Trophoblast cell (in vitro differentiated cells and primary cell): ENCODE measurements around the gene PARD3B.

Experiments
- DNase-seq, 2 donors: peaks; one replicate each; pipeline ENCODE4 v3.0.0-alpha.2; 2016
- H2AFZ ChIP-seq: 2 replicates; pipeline ENCODE4 v1.6.1; 2013; ENCODE audit warnings: low read length, moderate library complexity, mild to moderate bottlenecking; ENCODE audit not compliant: insufficient read depth, poor library complexity
- H2AK5ac ChIP-seq: 2 replicates; pipeline ENCODE4 v1.6.1; 2013; ENCODE audit warnings: mild to moderate bottlenecking, low read length
- H2BK120ac ChIP-seq: 2 replicates; pipeline ENCODE4 v1.6.1; 2013; ENCODE audit warnings: low read length, mild to moderate bottlenecking, moderate library complexity; ENCODE audit not compliant: insufficient read depth, poor library complexity
- H2BK12ac ChIP-seq: 2 replicates; pipeline ENCODE4 v1.6.1; 2013; ENCODE audit warnings: mild to moderate bottlenecking, low read length, moderate library complexity
- H2BK5ac ChIP-seq: 2 replicates; pipeline ENCODE4 v1.6.1; 2013; ENCODE audit warnings: low read length, low read depth, moderate library complexity, mild to moderate bottlenecking; ENCODE audit not compliant: poor library complexity
- H3K14ac ChIP-seq: 2 replicates; pipeline ENCODE4 v1.6.1; 2013; ENCODE audit warnings: mild to moderate bottlenecking, low read length
- H3K18ac ChIP-seq: 2 replicates; pipeline ENCODE4 v1.6.1; 2013; ENCODE audit warnings: mild to moderate bottlenecking, low read length
- H3K23ac ChIP-seq: 2 replicates; pipeline ENCODE4 v1.6.1; 2013; ENCODE audit warnings: low read length
- H3K27ac ChIP-seq: 2 replicates; pipeline ENCODE4 v1.5.1; 2013; ENCODE audit warnings: low read depth, mild to moderate bottlenecking, inconsistent platforms, low read length, moderate library complexity
- H3K27me3 ChIP-seq: 2 replicates; pipeline ENCODE4 v1.6.1; 2013; ENCODE audit warnings: inconsistent platforms, mild to moderate bottlenecking, low read length, moderate library complexity; ENCODE audit not compliant: insufficient read depth
- H3K36me3 ChIP-seq, 2 experiments: 1 replicate in 1 of 2; 2 replicates in 1 of 2; pipeline ENCODE4 v1.6.1; 2013; ENCODE audit warnings: low read length in 2 of 2, mild to moderate bottlenecking in 2 of 2, moderate library complexity in 1 of 2; ENCODE audit not compliant: insufficient read depth in 2 of 2, control insufficient read depth in 1 of 2
- H3K4ac ChIP-seq: 2 replicates; pipeline ENCODE4 v1.6.1; 2013; ENCODE audit warnings: low read depth, mild to moderate bottlenecking, low read length, moderate library complexity
- H3K4me1 ChIP-seq, 2 experiments: 1 replicate in 1 of 2; 2 replicates in 1 of 2; pipeline ENCODE4 v1.6.1; 2013; ENCODE audit warnings: low read length in 2 of 2, mild to moderate bottlenecking in 2 of 2, moderate library complexity in 1 of 2; ENCODE audit not compliant: insufficient read depth in 2 of 2, control insufficient read depth in 1 of 2
- H3K4me2 ChIP-seq: 2 replicates; pipeline ENCODE4 v1.6.1; 2013; ENCODE audit warnings: inconsistent platforms, mild to moderate bottlenecking, low read length, moderate library complexity
- H3K4me3 ChIP-seq: 2 replicates; pipeline ENCODE4 v1.5.1; 2013; ENCODE audit warnings: mild to moderate bottlenecking, low read depth, low read length, inconsistent platforms
- H3K79me1 ChIP-seq: one replicate; pipeline ENCODE4 v1.6.1; 2013; ENCODE audit warnings: low read length
- H3K79me2 ChIP-seq: 2 replicates; pipeline ENCODE4 v1.6.1; 2013; ENCODE audit warnings: low read length, mild to moderate bottlenecking; ENCODE audit not compliant: control insufficient read depth, insufficient read depth, poor library complexity
- H3K9ac ChIP-seq: 2 replicates; pipeline ENCODE4 v1.6.1; 2013; ENCODE audit warnings: mild to moderate bottlenecking, low read length
- H3K9me3 ChIP-seq: 2 replicates; pipeline ENCODE4 v1.6.1; 2013; ENCODE audit warnings: low read depth, mild to moderate bottlenecking, control low read depth, inconsistent platforms, low read length; ENCODE audit not compliant: insufficient read depth
- H4K12ac ChIP-seq: 2 replicates; pipeline ENCODE4 v1.6.1; 2013; ENCODE audit warnings: low read depth, mild to moderate bottlenecking, low read length, moderate library complexity
- H4K8ac ChIP-seq: 2 replicates; pipeline ENCODE4 v1.6.1; 2013; ENCODE audit warnings: low read depth, mild to moderate bottlenecking, low read length, moderate library complexity
- H4K91ac ChIP-seq: one replicate; pipeline ENCODE4 v1.6.1; 2013; ENCODE audit warnings: low read depth, mild to moderate bottlenecking, low read length, moderate library complexity
- WGBS: extraction: QIAGEN DNeasy Blood & Tissue Kit; methylation state at CpG from one replicate; pipeline ENCODE4 v1.1.7; 2013; ENCODE audit warnings: missing lambda C conversion rate; ENCODE audit not compliant: insufficient read length, insufficient coverage; ENCODE audit errors: extremely low coverage; 5-methylcytosine and 5-hydroxymethylcytosine counted together

The PARD3B gene

GRCh38 chr2:204863336-204863735 is 318.1 kb downstream of the PARD3B start:
- H3K4me1 ChIP-seq = no peaks in the 10 kb centered on the region
- no peak overlapping the region for H4K91ac ChIP-seq
- H2BK12ac ChIP-seq = no peak overlapping the region
- H3K27ac ChIP-seq = no peak overlapping the region
- H2AK5ac ChIP-seq = no peak overlapping the region
- no CpG with 5 or more reads among the region's 4 CpGs for WGBS
- no peak overlapping the region for H3K23ac ChIP-seq
- no peaks in the 10 kb centered on the region for H3K79me1 ChIP-seq
- DNase-seq = no peak
- no peak overlapping the region for H2BK120ac ChIP-seq
- H2AFZ ChIP-seq = no peak overlapping the region
- no peak overlapping the region for H3K18ac ChIP-seq
- no peaks in the 10 kb centered on the region for H3K9me3 ChIP-seq
- no peak overlapping the region for H4K12ac ChIP-seq
- no peak overlapping the region for H3K9ac ChIP-seq
- no peaks in the 10 kb centered on the region for H3K27me3 ChIP-seq
- H3K4me2 ChIP-seq = no peak overlapping the region
- no peak overlapping the region for H3K4me3 ChIP-seq
- no peak overlapping the region for H2BK5ac ChIP-seq
- H3K36me3 ChIP-seq = no peaks in the 10 kb centered on the region
- H3K79me2 ChIP-seq = no peaks in the 10 kb centered on the region
- no peak overlapping the region for H3K14ac ChIP-seq
- H3K4ac ChIP-seq = no peak overlapping the region
- H4K8ac ChIP-seq = no peak overlapping the region

GRCh38 chr2:204869132-204869823 is 324.0 kb downstream of the PARD3B start:
- H3K79me2 ChIP-seq = no peaks in the 10 kb centered on the region
- no peak overlapping the region for H3K9ac ChIP-seq
- no peak overlapping the region for H2BK12ac ChIP-seq
- H3K14ac ChIP-seq = no peak overlapping the region
- no peaks in the 10 kb centered on the region for H3K9me3 ChIP-seq
- no peak for DNase-seq
- H4K8ac ChIP-seq = no peak overlapping the region
- WGBS = no CpG with 5 or more reads among the region's 3 CpGs
- H3K36me3 ChIP-seq = no peaks in the 10 kb centered on the region
- H3K18ac ChIP-seq = no peak overlapping the region
- no peak overlapping the region for H3K23ac ChIP-seq
- H2AFZ ChIP-seq = no peak overlapping the region
- no peak overlapping the region for H3K4ac ChIP-seq
- H3K4me2 ChIP-seq = no peak overlapping the region
- no peak overlapping the region for H4K91ac ChIP-seq
- H3K4me3 ChIP-seq = no peak overlapping the region
- no peaks in the 10 kb centered on the region for H3K4me1 ChIP-seq
- H3K27ac ChIP-seq = no peak overlapping the region
- H2AK5ac ChIP-seq = no peak overlapping the region
- no peak overlapping the region for H2BK5ac ChIP-seq
- H3K79me1 ChIP-seq = peaks cover 1% of the 10 kb centered on the region
- no peaks in the 10 kb centered on the region for H3K27me3 ChIP-seq
- no peak overlapping the region for H4K12ac ChIP-seq
- H2BK120ac ChIP-seq = no peak overlapping the region

- no peak overlapping the region for H3K18ac ChIP-seq
- no peak overlapping the region for H3K9ac ChIP-seq
- no peak overlapping the region for H2AFZ ChIP-seq
- no peak overlapping the region for H3K4ac ChIP-seq
- no peak overlapping the region for H2BK12ac ChIP-seq
- H3K27me3 ChIP-seq = no peaks in the 10 kb centered on the region
- H3K4me2 ChIP-seq = no peak overlapping the region
- no CpG with 5 or more reads among the region's 2 CpGs for WGBS
- H3K4me3 ChIP-seq = no peak overlapping the region
- H3K9me3 ChIP-seq = no peaks in the 10 kb centered on the region
- H3K79me2 ChIP-seq = no peaks in the 10 kb centered on the region
- no peak overlapping the region for H2AK5ac ChIP-seq
- DNase-seq = no peak
- H3K14ac ChIP-seq = no peak overlapping the region
- no peak overlapping the region for H4K8ac ChIP-seq
- no peak overlapping the region for H4K12ac ChIP-seq
- no peaks in the 10 kb centered on the region for H3K4me1 ChIP-seq
- H3K23ac ChIP-seq = no peak overlapping the region
- H2BK120ac ChIP-seq = no peak overlapping the region
- H2BK5ac ChIP-seq = no peak overlapping the region
- H4K91ac ChIP-seq = no peak overlapping the region
- H3K36me3 ChIP-seq = no peaks in the 10 kb centered on the region
- H3K27ac ChIP-seq = no peak overlapping the region
- H3K79me1 ChIP-seq = peaks cover 1% of the 10 kb centered on the region
These were observed 324.8 kb downstream of the PARD3B start for GRCh38 chr2:204870053-204870452.

- DNase-seq = peak in 1 of 2 donors; percentile 16
- Histone ChIP-seq H2BK120ac (no peak overlapping the region), H2BK12ac (no peak overlapping the region), H3K4ac (no peak overlapping the region), H2AFZ (no peak overlapping the region), H3K4me1 (no peaks in the 10 kb centered on the region), H3K23ac (no peak overlapping the region), H4K8ac (no peak overlapping the region), H3K79me1 (peaks cover 1% of the 10 kb centered on the region), H3K36me3 (no peaks in the 10 kb centered on the region), H2BK5ac (no peak overlapping the region), H3K9ac (no peak overlapping the region), H3K18ac (no peak overlapping the region), H4K91ac (no peak overlapping the region), H2AK5ac (no peak overlapping the region), H3K14ac (no peak overlapping the region), H3K9me3 (no peaks in the 10 kb centered on the region), H3K4me2 (no peak overlapping the region), H3K27ac (no peak overlapping the region), H4K12ac (no peak overlapping the region), H3K4me3 (no peak overlapping the region), H3K79me2 (no peaks in the 10 kb centered on the region), H3K27me3 (no peaks in the 10 kb centered on the region)
- WGBS = no CpG with 5 or more reads among the region's 1 CpG
These were observed 326.1 kb downstream of the PARD3B start for GRCh38 chr2:204871231-204871953.
